GOT3 (cell line): Measurements from ENCODE around the gene ALX1.
"Not testable (repeated sequence)": the region's sequence is repeated elsewhere in the genome, so short reads cannot be mapped to it uniquely, and the experiment has no call there.

Experiments used
- DNase-seq: peaks from one replicate; lab custom pipeline; 2025; ENCODE audit warnings: mixed read lengths; lab: John Stamatoyannopoulos, UW

The ALX1 gene

GRCh38 chr12:85301051-85301450 lies 21.0 kb downstream of the ALX1 start:
- no peak for DNase-seq

GRCh38 chr12:85308374-85308773 lies 28.4 kb downstream of the ALX1 start:
- DNase-seq: no peak

GRCh38 chr12:85309125-85309566 lies 29.1 kb downstream of the ALX1 start:
- DNase-seq: no peak

GRCh38 chr12:85310025-85310424 lies 30.0 kb downstream of the ALX1 start:
- DNase-seq: no peak

- DNase-seq: no peak
Observed at GRCh38 chr12:85310456-85311076, 30.5 kb downstream of the ALX1 start.

GRCh38 chr12:85317866-85318636 lies 38.0 kb downstream of the ALX1 start:
- not testable (repeated sequence) for DNase-seq

GRCh38 chr12:85322715-85323114 lies 42.7 kb downstream of the ALX1 start:
- no peak for DNase-seq

- DNase-seq: no peak
Observed at GRCh38 chr12:85325442-85325841, 45.4 kb downstream of the ALX1 start.

GRCh38 chr12:85329913-85330312 lies 49.9 kb downstream of the ALX1 start:
- DNase-seq: no peak

GRCh38 chr12:85348779-85349178 lies 68.8 kb downstream of the ALX1 start:
- no peak for DNase-seq

- DNase-seq: no peak
Observed at GRCh38 chr12:85350356-85350755, 70.3 kb downstream of the ALX1 start.
